Measurements from ENCODE around the gene SNU13. TPM values are rescaled to one million over a fixed set of nuclear protein-coding genes. Genes with fewer than 3 reads are reported as not detected.

SNU13 gene
- total RNA-seq, 1 experiment from 2014 or later = 283 TPM

GRCh38 chr22:41683052-41683451, 5.6 kb downstream of the SNU13 start:
- intact Hi-C loops (cut with micrococcal nuclease) = no loop called here
- peak; percentile 12; the same call in 1 of the 2 replicates for ATAC-seq
- RAD21 ChIA-PET (ENCODE audit: low non-redundant PET in 1 of 2, low total read pairs in 2 of 2, uncharacterized antibody in 2 of 2, unreplicated experiment in 2 of 2) = no interaction called here

More at GRCh38 chr22:41683052-41683451, 5.6 kb downstream of the SNU13 start:
- TF ChIP-seq SIN3A (IDR thresholded peaks at IDR 0.05; ENCODE audit: low read depth) = no peak
- TF ChIP-seq, protein P1, sequence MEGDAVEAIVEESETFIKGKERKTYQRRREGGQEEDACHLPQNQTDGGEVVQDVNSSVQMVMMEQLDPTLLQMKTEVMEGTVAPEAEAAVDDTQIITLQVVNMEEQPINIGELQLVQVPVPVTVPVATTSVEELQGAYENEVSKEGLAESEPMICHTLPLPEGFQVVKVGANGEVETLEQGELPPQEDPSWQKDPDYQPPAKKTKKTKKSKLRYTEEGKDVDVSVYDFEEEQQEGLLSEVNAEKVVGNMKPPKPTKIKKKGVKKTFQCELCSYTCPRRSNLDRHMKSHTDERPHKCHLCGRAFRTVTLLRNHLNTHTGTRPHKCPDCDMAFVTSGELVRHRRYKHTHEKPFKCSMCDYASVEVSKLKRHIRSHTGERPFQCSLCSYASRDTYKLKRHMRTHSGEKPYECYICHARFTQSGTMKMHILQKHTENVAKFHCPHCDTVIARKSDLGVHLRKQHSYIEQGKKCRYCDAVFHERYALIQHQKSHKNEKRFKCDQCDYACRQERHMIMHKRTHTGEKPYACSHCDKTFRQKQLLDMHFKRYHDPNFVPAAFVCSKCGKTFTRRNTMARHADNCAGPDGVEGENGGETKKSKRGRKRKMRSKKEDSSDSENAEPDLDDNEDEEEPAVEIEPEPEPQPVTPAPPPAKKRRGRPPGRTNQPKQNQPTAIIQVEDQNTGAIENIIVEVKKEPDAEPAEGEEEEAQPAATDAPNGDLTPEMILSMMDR (IDR thresholded peaks at IDR 0.05 in 2 of 3, conservative IDR thresholded peaks at IDR 0.05 in 1 of 3; ENCODE audit: borderline replicate concordance in 1 of 3, insufficient read depth in 1 of 3, low read depth in 2 of 3, low read length in 2 of 3) = no peak
- TF ChIP-seq FOSL1 (IDR thresholded peaks at IDR 0.05; ENCODE audit: low read depth) = no peak
- TF ChIP-seq MAX (IDR thresholded peaks at IDR 0.05) = no peak
- TF ChIP-seq TCF7L2 (IDR thresholded peaks at IDR 0.05; ENCODE audit: borderline replicate concordance, extremely low read depth, insufficient read depth, insufficient read length) = no peak
- no peak for TF ChIP-seq ZNF274 (IDR thresholded peaks at IDR 0.05; ENCODE audit: low read depth, low read length)
- no peak for TF ChIP-seq SP1 (IDR thresholded peaks at IDR 0.05; ENCODE audit: low read depth)
- no peak for TF ChIP-seq ZFX (IDR thresholded peaks at IDR 0.05)
- TF ChIP-seq, protein P2, sequence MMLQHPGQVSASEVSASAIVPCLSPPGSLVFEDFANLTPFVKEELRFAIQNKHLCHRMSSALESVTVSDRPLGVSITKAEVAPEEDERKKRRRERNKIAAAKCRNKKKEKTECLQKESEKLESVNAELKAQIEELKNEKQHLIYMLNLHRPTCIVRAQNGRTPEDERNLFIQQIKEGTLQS (IDR thresholded peaks at IDR 0.05) = no peak
- no peak for TF ChIP-seq POLR2A (IDR thresholded peaks at IDR 0.05; ENCODE audit: borderline replicate concordance, extremely low read depth, insufficient read depth, insufficient read length)
- no peak for TF ChIP-seq CEBPB (IDR thresholded peaks at IDR 0.05; ENCODE audit: low read depth)
- no peak for TF ChIP-seq ELF1 (IDR thresholded peaks at IDR 0.05; ENCODE audit: borderline replicate concordance, low read depth)
- TF ChIP-seq, protein P3, sequence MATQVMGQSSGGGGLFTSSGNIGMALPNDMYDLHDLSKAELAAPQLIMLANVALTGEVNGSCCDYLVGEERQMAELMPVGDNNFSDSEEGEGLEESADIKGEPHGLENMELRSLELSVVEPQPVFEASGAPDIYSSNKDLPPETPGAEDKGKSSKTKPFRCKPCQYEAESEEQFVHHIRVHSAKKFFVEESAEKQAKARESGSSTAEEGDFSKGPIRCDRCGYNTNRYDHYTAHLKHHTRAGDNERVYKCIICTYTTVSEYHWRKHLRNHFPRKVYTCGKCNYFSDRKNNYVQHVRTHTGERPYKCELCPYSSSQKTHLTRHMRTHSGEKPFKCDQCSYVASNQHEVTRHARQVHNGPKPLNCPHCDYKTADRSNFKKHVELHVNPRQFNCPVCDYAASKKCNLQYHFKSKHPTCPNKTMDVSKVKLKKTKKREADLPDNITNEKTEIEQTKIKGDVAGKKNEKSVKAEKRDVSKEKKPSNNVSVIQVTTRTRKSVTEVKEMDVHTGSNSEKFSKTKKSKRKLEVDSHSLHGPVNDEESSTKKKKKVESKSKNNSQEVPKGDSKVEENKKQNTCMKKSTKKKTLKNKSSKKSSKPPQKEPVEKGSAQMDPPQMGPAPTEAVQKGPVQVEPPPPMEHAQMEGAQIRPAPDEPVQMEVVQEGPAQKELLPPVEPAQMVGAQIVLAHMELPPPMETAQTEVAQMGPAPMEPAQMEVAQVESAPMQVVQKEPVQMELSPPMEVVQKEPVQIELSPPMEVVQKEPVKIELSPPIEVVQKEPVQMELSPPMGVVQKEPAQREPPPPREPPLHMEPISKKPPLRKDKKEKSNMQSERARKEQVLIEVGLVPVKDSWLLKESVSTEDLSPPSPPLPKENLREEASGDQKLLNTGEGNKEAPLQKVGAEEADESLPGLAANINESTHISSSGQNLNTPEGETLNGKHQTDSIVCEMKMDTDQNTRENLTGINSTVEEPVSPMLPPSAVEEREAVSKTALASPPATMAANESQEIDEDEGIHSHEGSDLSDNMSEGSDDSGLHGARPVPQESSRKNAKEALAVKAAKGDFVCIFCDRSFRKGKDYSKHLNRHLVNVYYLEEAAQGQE (IDR thresholded peaks at IDR 0.05; ENCODE audit: low read depth) = no peak
- no peak for TF ChIP-seq RAD21 (IDR thresholded peaks at IDR 0.05; ENCODE audit: low read depth)
- no peak for TF ChIP-seq YY1 (IDR thresholded peaks at IDR 0.05; ENCODE audit: extremely low read depth, insufficient replicate concordance, low read depth, low read length)
- no peak for TF ChIP-seq EZH2 (IDR thresholded peaks at IDR 0.05)
- TF ChIP-seq SRF (IDR thresholded peaks at IDR 0.05; ENCODE audit: low read depth) = no peak
- TF ChIP-seq JUND (IDR thresholded peaks at IDR 0.05) = no peak
- DNase-seq (ENCODE audit: low read depth, low spot score) = no peak
- H3K27ac ChIP-seq (ENCODE audit: low read depth, low read length) = peak overlapping the region; percentile 66
- peaks cover 8 to 34% of the 10 kb centered on the region in 2 experiments for H3K4me1 ChIP-seq (ENCODE audit: control insufficient read depth in 1 of 2, insufficient read depth in 2 of 2, low read length in 2 of 2)
- H3K4me2 ChIP-seq (ENCODE audit: low read length) = peak overlapping the region; percentile 66
- no peaks in the 10 kb centered on the region for H3K27me3 ChIP-seq (ENCODE audit: insufficient read depth, low read length)
- peaks cover 32% of the 10 kb centered on the region; the same call in 1 of the 2 replicates for H4K20me1 ChIP-seq (ENCODE audit: insufficient read depth)
- peak overlapping the region; percentile 72 to 77 for H3K4me3 ChIP-seq (replicated peaks in 1 of 2; ENCODE audit: low read depth in 1 of 2, low read length in 2 of 2)
- H2AFZ ChIP-seq (ENCODE audit: low read depth, low read length, poor library complexity, severe bottlenecking) = no peak overlapping the region
- H3K9me3 ChIP-seq (ENCODE audit: control insufficient read depth in 1 of 2, insufficient read depth in 1 of 2, low read depth in 1 of 2, low read length in 2 of 2) = no peaks in the 10 kb centered on the region
- ChIA-PET POLR2A (interaction anchor here (0.7 kb wide), 1 partner anchor 64 kb away, joined by 7 read pairs; no protein-coding TSS in a partner anchor), CTCF (no interaction called here)
- H3K9me2 ChIP-seq (ENCODE audit: insufficient read depth) = no peaks in the 10 kb centered on the region
- peak overlapping the region; percentile 87 for H3K9ac ChIP-seq (ENCODE audit: low read length)
- peaks cover 19 to 23% of the 10 kb centered on the region in 2 experiments; a peak in 3 of 4 replicates for H3K36me3 ChIP-seq (ENCODE audit: control insufficient read depth in 1 of 2, insufficient read depth in 2 of 2, low read length in 2 of 2)
- peaks cover 100% of the 10 kb centered on the region for H3K79me2 ChIP-seq (ENCODE audit: insufficient read depth, low read length)
- no TSS peak for BruUV-seq (replicated peaks)
